Lower leg skin (tissue), 3 donors: ENCODE results near the gene XIRP2.

ENCODE experiments used
- POLR2A ChIP-seq, 2 donors: fragments of 450-650 bp; IDR thresholded peaks; one replicate each; pipeline ENCODE4 v1.6.1; 2016 to 2017; ENCODE audit warnings: antibody characterized with exemption in 2 of 2, mild to moderate bottlenecking in 1 of 2, moderate library complexity in 1 of 2
- TF ChIP-seq, protein P1 (sequence below), 3 donors: fragments of 450-650 bp; IDR thresholded peaks; one replicate each; pipeline ENCODE4 v1.5.1; 2016; ENCODE audit warnings: antibody characterized with exemption in 3 of 3, mild to moderate bottlenecking in 3 of 3, moderate library complexity in 2 of 3

- TF ChIP-seq, protein P1, sequence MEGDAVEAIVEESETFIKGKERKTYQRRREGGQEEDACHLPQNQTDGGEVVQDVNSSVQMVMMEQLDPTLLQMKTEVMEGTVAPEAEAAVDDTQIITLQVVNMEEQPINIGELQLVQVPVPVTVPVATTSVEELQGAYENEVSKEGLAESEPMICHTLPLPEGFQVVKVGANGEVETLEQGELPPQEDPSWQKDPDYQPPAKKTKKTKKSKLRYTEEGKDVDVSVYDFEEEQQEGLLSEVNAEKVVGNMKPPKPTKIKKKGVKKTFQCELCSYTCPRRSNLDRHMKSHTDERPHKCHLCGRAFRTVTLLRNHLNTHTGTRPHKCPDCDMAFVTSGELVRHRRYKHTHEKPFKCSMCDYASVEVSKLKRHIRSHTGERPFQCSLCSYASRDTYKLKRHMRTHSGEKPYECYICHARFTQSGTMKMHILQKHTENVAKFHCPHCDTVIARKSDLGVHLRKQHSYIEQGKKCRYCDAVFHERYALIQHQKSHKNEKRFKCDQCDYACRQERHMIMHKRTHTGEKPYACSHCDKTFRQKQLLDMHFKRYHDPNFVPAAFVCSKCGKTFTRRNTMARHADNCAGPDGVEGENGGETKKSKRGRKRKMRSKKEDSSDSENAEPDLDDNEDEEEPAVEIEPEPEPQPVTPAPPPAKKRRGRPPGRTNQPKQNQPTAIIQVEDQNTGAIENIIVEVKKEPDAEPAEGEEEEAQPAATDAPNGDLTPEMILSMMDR (IDR thresholded peaks at IDR 0.05) = no peak
- TF ChIP-seq POLR2A (IDR thresholded peaks at IDR 0.05) = no peak
Observed at GRCh38 chr2:166944909-166945308, 56.6 kb downstream of the XIRP2 start.
